Nephron (organoid): Measurements from ENCODE around the gene DRAM1.

Experiments
- H3K27ac Mint-ChIP-seq, 3 experiments: 2 replicates each; pipeline ENCODE4 v1.8.0; 2020; ENCODE audit warnings: mixed read lengths in 3 of 3, mild to moderate bottlenecking in 2 of 3, moderate library complexity in 1 of 3
- H3K27me3 Mint-ChIP-seq: 2 replicates; pipeline ENCODE4 v1.8.0; 2021; ENCODE audit warnings: low read depth, mild to moderate bottlenecking, moderate library complexity, mixed read lengths
- H3K36me3 Mint-ChIP-seq: 2 replicates; pipeline ENCODE4 v1.8.0; 2020; ENCODE audit warnings: low read depth, mixed read lengths
- H3K4me1 Mint-ChIP-seq: 2 replicates; pipeline ENCODE4 v1.8.0; 2020; ENCODE audit warnings: mixed read lengths
- H3K4me3 Mint-ChIP-seq, 3 experiments: 2 replicates each; pipeline ENCODE4 v1.8.0; 2020; ENCODE audit warnings: mild to moderate bottlenecking in 3 of 3, mixed read lengths in 3 of 3, moderate library complexity in 2 of 3
- H3K9me3 Mint-ChIP-seq: 2 replicates; pipeline ENCODE4 v1.8.0; 2020; ENCODE audit warnings: mixed read lengths
- TF ChIP-seq, protein P1 (sequence below), 3 experiments: fragments of 200-600 bp; sonication (generic); IDR thresholded peaks; one replicate each; pipeline ENCODE4 v1.5.0; 2021; ENCODE audit warnings: antibody characterized with exemption in 3 of 3; ENCODE audit not compliant: unreplicated experiment in 3 of 3

The DRAM1 gene

DNA sequence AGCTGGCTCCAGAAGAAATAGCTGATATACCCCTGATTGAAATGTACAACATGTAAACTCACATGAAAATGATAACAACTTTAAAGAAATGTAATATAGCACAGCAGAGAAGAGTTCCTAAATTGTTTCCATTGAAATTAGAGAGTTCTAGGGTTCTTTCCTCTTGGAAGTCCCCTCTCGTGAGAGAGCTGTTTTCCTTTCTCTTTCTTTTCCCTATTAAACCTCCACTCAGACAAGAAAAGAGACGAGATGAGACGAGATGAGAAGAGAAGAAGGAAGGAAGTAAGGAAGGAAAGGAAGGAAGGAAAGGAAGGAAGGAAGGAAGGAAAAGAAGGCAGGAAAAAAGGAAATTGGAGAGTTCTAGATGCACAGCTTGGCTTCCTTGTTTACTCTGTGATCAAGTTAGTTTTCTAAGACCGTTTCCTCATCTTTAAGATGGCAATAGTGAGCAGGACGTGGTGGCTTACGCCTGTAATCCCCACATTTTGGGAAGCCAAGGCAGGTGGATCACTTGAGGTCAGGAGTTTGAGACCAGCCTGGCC is 11.9 kb downstream of the DRAM1 start:
- H3K36me3 Mint-ChIP-seq: no peaks in the 10 kb centered on the region
- peak overlapping the region in 1 of 3 experiments; percentile 30 for H3K27ac Mint-ChIP-seq
- no peaks in the 10 kb centered on the region for H3K4me1 Mint-ChIP-seq
- TF ChIP-seq, protein P1, sequence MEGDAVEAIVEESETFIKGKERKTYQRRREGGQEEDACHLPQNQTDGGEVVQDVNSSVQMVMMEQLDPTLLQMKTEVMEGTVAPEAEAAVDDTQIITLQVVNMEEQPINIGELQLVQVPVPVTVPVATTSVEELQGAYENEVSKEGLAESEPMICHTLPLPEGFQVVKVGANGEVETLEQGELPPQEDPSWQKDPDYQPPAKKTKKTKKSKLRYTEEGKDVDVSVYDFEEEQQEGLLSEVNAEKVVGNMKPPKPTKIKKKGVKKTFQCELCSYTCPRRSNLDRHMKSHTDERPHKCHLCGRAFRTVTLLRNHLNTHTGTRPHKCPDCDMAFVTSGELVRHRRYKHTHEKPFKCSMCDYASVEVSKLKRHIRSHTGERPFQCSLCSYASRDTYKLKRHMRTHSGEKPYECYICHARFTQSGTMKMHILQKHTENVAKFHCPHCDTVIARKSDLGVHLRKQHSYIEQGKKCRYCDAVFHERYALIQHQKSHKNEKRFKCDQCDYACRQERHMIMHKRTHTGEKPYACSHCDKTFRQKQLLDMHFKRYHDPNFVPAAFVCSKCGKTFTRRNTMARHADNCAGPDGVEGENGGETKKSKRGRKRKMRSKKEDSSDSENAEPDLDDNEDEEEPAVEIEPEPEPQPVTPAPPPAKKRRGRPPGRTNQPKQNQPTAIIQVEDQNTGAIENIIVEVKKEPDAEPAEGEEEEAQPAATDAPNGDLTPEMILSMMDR (IDR thresholded peaks at IDR 0.05; ENCODE audit: unreplicated experiment in 3 of 3): no peak
- no peaks in the 10 kb centered on the region for H3K9me3 Mint-ChIP-seq
- H3K4me3 Mint-ChIP-seq: no peak overlapping the region
- no peaks in the 10 kb centered on the region for H3K27me3 Mint-ChIP-seq

DNA sequence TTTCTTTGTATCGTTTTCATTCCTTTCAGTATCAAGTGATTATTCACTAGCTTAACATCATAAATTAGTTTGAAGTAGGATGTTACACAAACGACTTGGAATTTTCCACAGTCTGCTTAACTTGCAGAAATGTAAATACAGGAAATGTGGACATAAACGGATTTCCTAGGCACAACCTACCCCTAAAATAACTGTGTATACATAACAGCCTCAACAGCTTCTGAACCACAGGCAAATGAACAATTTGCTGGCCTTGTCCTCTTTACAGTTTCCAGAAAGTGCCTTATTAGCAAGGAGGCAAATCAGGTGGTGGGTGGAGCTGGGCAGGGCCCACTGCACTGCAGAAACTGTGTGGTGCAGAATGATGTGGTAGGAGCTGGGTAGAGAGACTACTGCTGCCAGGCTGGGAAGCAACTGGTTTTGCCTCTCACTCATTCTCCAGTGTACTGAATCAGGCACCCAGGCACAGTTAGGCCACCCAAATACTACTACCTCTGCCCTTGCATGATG is 14.1 kb downstream of the DRAM1 start:
- peak overlapping the region; percentile 48 to 70 (median 65) for H3K27ac Mint-ChIP-seq
- no peaks in the 10 kb centered on the region for H3K9me3 Mint-ChIP-seq
- H3K36me3 Mint-ChIP-seq: no peaks in the 10 kb centered on the region
- TF ChIP-seq, protein P1 (IDR thresholded peaks at IDR 0.05; ENCODE audit: unreplicated experiment in 3 of 3): no peak
- H3K4me3 Mint-ChIP-seq: no peak overlapping the region
- H3K4me1 Mint-ChIP-seq: peaks cover 5% of the 10 kb centered on the region
- H3K27me3 Mint-ChIP-seq: no peaks in the 10 kb centered on the region

DNA sequence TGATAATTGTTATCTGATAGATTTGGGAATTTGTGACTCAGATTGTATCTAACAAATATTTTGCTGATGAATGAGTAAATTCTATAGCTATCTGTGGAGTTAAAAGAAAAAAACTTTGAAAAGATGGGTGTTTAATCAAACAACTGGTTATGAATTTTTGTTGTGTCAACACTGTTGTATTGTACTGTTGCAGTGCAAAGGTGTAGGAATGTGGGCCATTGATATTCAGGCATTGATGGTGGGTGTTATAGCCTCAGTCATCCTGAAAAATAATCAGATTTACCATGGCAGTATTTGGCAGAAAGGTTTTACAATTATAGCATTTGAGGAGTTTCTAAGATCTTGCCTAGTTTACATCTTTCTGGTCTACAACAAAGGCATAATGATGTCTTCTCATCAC is 15.4 kb downstream of the DRAM1 start:
- Mint-ChIP-seq H3K9me3 (no peaks in the 10 kb centered on the region), H3K4me3 (no peak overlapping the region), H3K4me1 (peaks cover 5% of the 10 kb centered on the region), H3K27ac (no peak overlapping the region), H3K36me3 (no peaks in the 10 kb centered on the region), H3K27me3 (no peaks in the 10 kb centered on the region)
- TF ChIP-seq, protein P1 (IDR thresholded peaks at IDR 0.05; ENCODE audit: unreplicated experiment in 3 of 3): no peak

DNA sequence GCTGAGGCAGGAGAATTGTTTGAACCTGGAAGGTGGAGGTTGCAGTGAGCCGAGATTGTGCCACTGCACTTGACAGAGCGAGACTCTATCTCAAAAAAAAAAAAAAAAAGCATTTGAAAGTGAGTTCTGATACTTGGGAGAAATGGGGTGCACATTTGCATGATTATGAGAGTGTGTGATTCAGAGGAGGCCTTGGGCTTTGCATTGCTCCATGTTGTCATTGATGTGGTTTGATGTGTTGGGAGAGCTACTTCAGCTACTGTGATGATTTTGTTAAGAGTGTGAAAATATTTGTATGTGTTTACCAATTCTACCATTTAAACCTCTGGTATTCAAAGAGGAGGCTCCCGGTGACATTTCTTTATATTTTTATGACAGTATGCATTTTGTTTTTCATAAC is 24.4 kb downstream of the DRAM1 start:
- TF ChIP-seq, protein P1 (IDR thresholded peaks at IDR 0.05; ENCODE audit: unreplicated experiment in 3 of 3): no peak
- Mint-ChIP-seq H3K27me3 (peaks cover 3% of the 10 kb centered on the region), H3K4me3 (no peak overlapping the region), H3K9me3 (no peaks in the 10 kb centered on the region), H3K4me1 (no peaks in the 10 kb centered on the region), H3K36me3 (no peaks in the 10 kb centered on the region), H3K27ac (no peak overlapping the region)

DNA sequence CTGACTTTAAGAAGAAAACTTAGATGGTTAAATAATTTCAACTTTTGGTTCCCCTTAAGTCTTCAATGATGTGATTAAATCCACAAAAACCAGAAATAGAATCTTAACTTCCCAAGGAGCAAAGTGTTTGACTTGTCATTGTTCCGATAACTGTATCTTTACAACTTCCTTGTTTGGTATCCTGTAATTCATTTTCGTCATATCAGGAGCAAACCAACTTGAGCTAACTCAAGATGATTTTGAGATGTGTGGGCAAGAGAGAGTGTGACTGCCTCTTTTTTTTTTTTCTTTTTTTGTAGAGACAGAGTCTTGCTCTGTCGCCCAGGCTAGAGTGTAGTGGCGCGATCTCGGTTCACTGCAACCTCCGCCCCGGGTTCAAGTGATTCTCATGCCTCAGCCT is 25.3 kb downstream of the DRAM1 start:
- Mint-ChIP-seq H3K27me3 (peaks cover 3% of the 10 kb centered on the region), H3K4me1 (no peaks in the 10 kb centered on the region), H3K4me3 (no peak overlapping the region)

DNA sequence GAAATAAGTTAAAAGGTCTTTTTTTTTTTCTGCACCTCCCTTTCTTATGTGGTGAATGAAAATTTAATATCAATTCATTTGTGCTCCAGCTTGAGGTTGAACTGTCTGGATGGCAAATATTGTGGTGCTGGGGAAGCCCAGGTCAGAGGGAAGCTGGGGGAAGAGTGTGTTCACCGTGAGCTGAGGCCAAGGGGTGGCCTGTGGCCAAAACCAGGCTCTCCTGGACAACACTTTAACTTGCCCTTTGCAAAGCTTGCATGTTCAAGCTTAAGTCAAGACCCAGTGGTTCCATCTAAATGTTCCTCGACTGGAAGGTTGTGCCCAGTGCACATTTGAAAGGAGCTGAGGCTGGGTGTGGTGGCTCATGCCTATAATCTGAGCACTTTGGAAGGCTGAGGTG is 28.8 kb downstream of the DRAM1 start:
- TF ChIP-seq, protein P1 (IDR thresholded peaks at IDR 0.05; ENCODE audit: unreplicated experiment in 3 of 3): no peak
- H3K9me3 Mint-ChIP-seq: no peaks in the 10 kb centered on the region
- no peak overlapping the region for H3K4me3 Mint-ChIP-seq
- H3K27me3 Mint-ChIP-seq: peaks cover 8% of the 10 kb centered on the region
- no peaks in the 10 kb centered on the region for H3K36me3 Mint-ChIP-seq
- no peak overlapping the region for H3K27ac Mint-ChIP-seq
- H3K4me1 Mint-ChIP-seq: no peaks in the 10 kb centered on the region

More for the DNA sequence above, 25.3 kb downstream of the DRAM1 start:
- H3K27ac Mint-ChIP-seq: no peak overlapping the region
- TF ChIP-seq, protein P1 (IDR thresholded peaks at IDR 0.05; ENCODE audit: unreplicated experiment in 3 of 3): no peak
- H3K9me3 Mint-ChIP-seq: no peaks in the 10 kb centered on the region
- no peaks in the 10 kb centered on the region for H3K36me3 Mint-ChIP-seq
